GM13976 (cell line): Measurements from ENCODE around the gene TNNI3K.

Experiments
- DNase-seq: peaks from one replicate; pipeline ENCODE4 v3.0.0; 2012; ENCODE audit warnings: low spot score
- in situ Hi-C: fragments of 300-500 bp; cut with MboI; formaldehyde crosslinking; loops from one replicate; pipeline ENCODE4 v1.12.0; 2022; ENCODE audit warnings: low sequenced_read_pairs, mixed read lengths, inconsistent platforms; ENCODE audit not compliant: unreplicated experiment
- TF ChIP-seq, protein P1 (sequence below): IDR thresholded peaks from 2 replicates; pipeline ENCODE4 v1.5.1; 2012; ENCODE audit warnings: borderline replicate concordance, mild to moderate bottlenecking; ENCODE audit not compliant: insufficient read depth; ENCODE audit errors: extremely low read depth, missing control alignments, control extremely low read depth

Gene TNNI3K

GRCh38 chr1:74502432-74502831 is 267.2 kb downstream of the TNNI3K start:
- TF ChIP-seq, protein P1, sequence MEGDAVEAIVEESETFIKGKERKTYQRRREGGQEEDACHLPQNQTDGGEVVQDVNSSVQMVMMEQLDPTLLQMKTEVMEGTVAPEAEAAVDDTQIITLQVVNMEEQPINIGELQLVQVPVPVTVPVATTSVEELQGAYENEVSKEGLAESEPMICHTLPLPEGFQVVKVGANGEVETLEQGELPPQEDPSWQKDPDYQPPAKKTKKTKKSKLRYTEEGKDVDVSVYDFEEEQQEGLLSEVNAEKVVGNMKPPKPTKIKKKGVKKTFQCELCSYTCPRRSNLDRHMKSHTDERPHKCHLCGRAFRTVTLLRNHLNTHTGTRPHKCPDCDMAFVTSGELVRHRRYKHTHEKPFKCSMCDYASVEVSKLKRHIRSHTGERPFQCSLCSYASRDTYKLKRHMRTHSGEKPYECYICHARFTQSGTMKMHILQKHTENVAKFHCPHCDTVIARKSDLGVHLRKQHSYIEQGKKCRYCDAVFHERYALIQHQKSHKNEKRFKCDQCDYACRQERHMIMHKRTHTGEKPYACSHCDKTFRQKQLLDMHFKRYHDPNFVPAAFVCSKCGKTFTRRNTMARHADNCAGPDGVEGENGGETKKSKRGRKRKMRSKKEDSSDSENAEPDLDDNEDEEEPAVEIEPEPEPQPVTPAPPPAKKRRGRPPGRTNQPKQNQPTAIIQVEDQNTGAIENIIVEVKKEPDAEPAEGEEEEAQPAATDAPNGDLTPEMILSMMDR = no peak
- peak; percentile 25 for DNase-seq
- in situ Hi-C loops = no loop called here

DNA sequence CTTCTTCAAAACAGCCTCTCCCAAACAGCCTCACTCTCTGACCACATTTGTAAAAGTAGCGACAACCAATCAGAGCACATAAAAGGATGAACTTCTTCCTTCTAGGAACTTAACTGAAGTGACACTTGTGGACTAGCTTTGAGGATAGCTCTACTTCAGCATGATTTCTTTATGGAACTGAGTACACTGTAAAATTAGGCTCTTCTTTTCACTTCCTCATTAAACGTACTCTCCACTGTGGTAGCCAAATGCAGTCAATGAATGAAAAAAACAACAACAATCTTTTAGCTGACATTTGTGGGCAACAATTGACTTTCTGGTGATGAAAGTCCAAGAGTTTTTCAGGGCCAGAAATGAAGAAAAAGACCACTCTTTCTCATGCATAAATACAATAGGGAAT is 267.7 kb downstream of the TNNI3K start:
- DNase-seq = no peak
- in situ Hi-C loops = no loop called here
- TF ChIP-seq, protein P1 = no peak

DNA sequence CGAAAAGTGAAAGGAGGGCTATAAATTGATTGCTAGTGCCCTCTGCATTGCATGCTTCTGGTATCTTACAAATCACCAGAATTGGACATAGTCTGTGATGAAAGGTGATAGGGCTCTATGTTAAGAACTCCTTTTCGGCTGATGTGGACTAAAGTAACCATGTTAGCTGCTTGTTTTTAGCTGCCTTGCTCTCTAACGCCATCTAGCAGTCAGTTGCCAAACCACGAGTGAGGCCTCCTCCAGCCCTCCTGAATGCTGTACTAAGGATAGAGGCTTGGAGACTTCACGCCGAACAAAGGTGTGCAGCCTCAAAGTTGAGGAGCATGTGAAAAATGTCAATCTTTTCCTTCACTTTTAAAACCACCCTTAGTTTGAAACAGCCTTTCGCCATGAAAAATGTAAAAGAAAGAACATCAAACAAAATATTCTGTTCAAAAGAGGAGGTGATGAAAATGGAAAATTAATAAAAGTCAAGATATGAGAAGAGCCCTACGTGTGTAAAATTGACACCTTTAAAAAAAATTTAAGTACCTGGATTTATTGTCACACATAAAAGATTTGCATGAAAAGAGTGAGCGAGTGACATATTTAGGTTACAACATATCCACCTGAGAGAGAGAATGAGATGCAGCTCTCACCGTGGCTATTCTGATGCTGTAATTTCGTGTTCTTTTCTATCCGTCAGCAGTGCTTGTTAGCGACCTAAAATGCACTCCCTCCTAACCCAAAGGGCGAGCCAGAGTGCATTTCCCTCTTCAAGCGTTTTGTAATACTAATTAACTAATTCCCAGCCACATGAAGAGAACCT is 269.1 kb downstream of the TNNI3K start:
- peak; percentile 42 for DNase-seq
- in situ Hi-C loops = no loop called here

GRCh38 chr1:74504933-74505512 is 269.8 kb downstream of the TNNI3K start:
- in situ Hi-C loops = no loop called here
- TF ChIP-seq, protein P1 = no peak
- DNase-seq = no peak

More for the DNA sequence above, 269.1 kb downstream of the TNNI3K start:
- TF ChIP-seq, protein P1 = peak; percentile 62

DNA sequence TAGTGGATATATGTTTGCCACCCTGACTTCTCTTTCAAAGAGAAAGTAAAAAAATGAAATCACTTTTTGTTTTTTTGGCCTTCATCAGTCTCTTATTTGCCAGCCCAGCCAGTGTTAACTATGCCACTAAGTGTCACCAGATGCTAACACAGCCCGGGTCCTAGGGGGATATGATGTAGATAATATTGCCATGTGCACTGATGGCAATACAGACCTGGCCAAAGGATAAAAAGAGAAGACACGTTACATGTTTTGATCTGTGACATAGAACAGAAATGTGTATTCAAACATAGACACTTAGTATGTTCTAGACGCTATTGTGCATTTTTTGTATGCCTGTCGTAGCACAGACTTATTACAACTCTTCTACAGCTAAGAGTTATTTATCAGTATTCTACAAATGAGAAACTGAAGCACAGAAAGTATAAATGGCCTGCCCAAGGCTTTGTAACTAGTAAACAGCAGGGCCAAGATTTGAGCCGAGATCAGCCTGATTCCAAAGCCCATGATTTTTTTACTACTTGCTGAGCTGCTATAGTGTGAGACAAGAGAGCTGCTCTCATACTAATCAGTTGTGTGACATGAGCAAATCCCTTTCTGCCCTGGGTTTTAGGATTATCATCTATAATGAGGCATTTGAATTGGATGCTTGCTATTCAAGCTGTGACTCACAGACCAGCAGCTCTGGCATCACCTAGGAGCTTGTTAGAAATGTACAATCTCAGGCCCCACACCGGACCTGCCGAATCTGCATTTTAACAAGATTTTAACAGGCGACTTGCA is 270.9 kb downstream of the TNNI3K start:
- TF ChIP-seq, protein P1 = no peak
- in situ Hi-C loops = no loop called here
- no peak for DNase-seq

GRCh38 chr1:74508449-74508848 is 273.3 kb downstream of the TNNI3K start:
- TF ChIP-seq, protein P1 = no peak
- no peak for DNase-seq
- in situ Hi-C loops = no loop called here
